ENCODE results near the gene MBD3. TPM values are rescaled to one million over a fixed set of nuclear protein-coding genes. Genes with fewer than 3 reads are reported as not detected.

MBD3 gene
- total and polyA plus RNA-seq, 2 experiments from 2014 or later: 27.6 to 118 TPM

GRCh38 chr19:1534972-1535371 is 57.7 kb downstream of the MBD3 start (continued):
- TF ChIP-seq ZNF462 (CRISPR knock-in tag; IDR thresholded peaks at IDR 0.05) (no peak), ZNF331 (CRISPR knock-in tag; IDR thresholded peaks at IDR 0.05; ENCODE audit: low read depth) (no peak), POLR2AphosphoS5 (IDR thresholded peaks at IDR 0.05; ENCODE audit: low read depth) (no peak), STAT1 (IDR thresholded peaks at IDR 0.05; ENCODE audit: unreplicated experiment) (no peak), EZH2 (IDR thresholded peaks at IDR 0.05; ENCODE audit: low read depth, unreplicated experiment) (no peak), REST (IDR thresholded peaks at IDR 0.05; ENCODE audit: unreplicated experiment) (no peak), CREB1 (CRISPR knock-in tag; IDR thresholded peaks at IDR 0.05; ENCODE audit: low read depth) (no peak), NANOG (IDR thresholded peaks at IDR 0.05; ENCODE audit: borderline replicate concordance) (no peak), CTCF (conservative IDR thresholded peaks at IDR 0.05; ENCODE audit: low read depth in 2 of 2) (no peak), EZH2phosphoT487 (IDR thresholded peaks at IDR 0.05; ENCODE audit: unreplicated experiment) (no peak), ZNF114 (CRISPR knock-in tag; IDR thresholded peaks at IDR 0.05) (no peak)
